Breast epithelium (tissue), 3 donors: ENCODE data around the gene RXFP2.

ENCODE experiments used
- POLR2AphosphoS5 ChIP-seq, 3 donors: sonication (generic); formaldehyde crosslinking; IDR thresholded peaks; one replicate each; pipeline ENCODE4 v1.6.1; 2017; ENCODE audit warnings: antibody characterized with exemption in 3 of 3
- TF ChIP-seq, protein P1 (sequence below), 3 donors: fragments of 450-650 bp; IDR thresholded peaks; one replicate each; pipeline ENCODE4 v1.5.1; 2016 to 2017; ENCODE audit warnings: antibody characterized with exemption in 3 of 3, mild to moderate bottlenecking in 3 of 3, moderate library complexity in 3 of 3

DNA sequence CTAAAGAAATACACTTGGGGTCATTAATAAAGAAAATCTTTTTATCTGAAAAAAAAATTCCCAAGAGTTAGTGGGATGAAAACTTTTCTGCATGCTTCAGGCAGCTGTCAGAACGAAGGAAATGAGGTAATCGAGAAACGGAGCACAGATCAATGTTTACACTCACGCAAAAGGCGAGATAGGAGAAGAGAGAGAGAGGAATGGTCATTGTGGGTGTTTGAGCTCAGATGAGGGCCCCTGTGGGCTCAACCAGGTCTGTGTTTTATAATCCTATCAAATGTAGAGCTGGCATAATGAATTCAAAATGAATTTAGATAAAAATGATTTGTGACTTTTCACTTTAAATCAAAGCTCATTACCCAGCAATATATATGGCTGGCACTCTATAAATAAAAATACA is 6.3 kb upstream of the RXFP2 start:
- TF ChIP-seq, protein P1, sequence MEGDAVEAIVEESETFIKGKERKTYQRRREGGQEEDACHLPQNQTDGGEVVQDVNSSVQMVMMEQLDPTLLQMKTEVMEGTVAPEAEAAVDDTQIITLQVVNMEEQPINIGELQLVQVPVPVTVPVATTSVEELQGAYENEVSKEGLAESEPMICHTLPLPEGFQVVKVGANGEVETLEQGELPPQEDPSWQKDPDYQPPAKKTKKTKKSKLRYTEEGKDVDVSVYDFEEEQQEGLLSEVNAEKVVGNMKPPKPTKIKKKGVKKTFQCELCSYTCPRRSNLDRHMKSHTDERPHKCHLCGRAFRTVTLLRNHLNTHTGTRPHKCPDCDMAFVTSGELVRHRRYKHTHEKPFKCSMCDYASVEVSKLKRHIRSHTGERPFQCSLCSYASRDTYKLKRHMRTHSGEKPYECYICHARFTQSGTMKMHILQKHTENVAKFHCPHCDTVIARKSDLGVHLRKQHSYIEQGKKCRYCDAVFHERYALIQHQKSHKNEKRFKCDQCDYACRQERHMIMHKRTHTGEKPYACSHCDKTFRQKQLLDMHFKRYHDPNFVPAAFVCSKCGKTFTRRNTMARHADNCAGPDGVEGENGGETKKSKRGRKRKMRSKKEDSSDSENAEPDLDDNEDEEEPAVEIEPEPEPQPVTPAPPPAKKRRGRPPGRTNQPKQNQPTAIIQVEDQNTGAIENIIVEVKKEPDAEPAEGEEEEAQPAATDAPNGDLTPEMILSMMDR (IDR thresholded peaks at IDR 0.05) = no peak
- TF ChIP-seq POLR2AphosphoS5 (IDR thresholded peaks at IDR 0.05) = no peak
